HEK293T (cell line): ENCODE results near the gene CADM3.

ENCODE experiments used
- CTCF ChIA-PET: fragments of 350-600 bp; formaldehyde crosslinking; extraction: SDS; loops from one replicate; lab custom pipeline; 2021; ENCODE audit warnings: antibody characterized with exemption, inconsistent platforms; lab: Yijun Ruan, JAX
- POLR2A ChIA-PET: fragments of 350-600 bp; formaldehyde crosslinking; extraction: SDS; loops from one replicate; lab custom pipeline; 2020; ENCODE audit warnings: antibody characterized with exemption, inconsistent platforms; lab: Yijun Ruan, JAX
- DNase-seq: peaks from one replicate; pipeline ENCODE4 v3.0.0; 2012; ENCODE audit warnings: mixed read lengths; ENCODE audit errors: extremely low spot score
- ARNT ChIP-seq: fragments of 450-650 bp; IDR thresholded peaks from 2 replicates; pipeline ENCODE4 v1.6.1; 2017; ENCODE audit warnings: mild to moderate bottlenecking
- BHLHE40 ChIP-seq: fragments of 450-650 bp; IDR thresholded peaks from 2 replicates; pipeline ENCODE4 v1.6.1; 2016; ENCODE audit warnings: mild to moderate bottlenecking, moderate library complexity, borderline replicate concordance
- CTBP1 ChIP-seq: fragments of 450-650 bp; IDR thresholded peaks from 2 replicates; pipeline ENCODE4 v1.6.1; 2016; ENCODE audit warnings: borderline replicate concordance
- ELF4 ChIP-seq: fragments of 450-650 bp; IDR thresholded peaks from 2 replicates; pipeline ENCODE4 v1.6.1; 2017; ENCODE audit warnings: antibody characterized with exemption
- FOXA1 ChIP-seq: fragments of 450-650 bp; IDR thresholded peaks from 2 replicates; pipeline ENCODE4 v1.6.1; 2016; ENCODE audit warnings: mild to moderate bottlenecking
- FOXK2 ChIP-seq: fragments of 450-650 bp; IDR thresholded peaks from 2 replicates; pipeline ENCODE4 v1.6.1; 2016; ENCODE audit warnings: mild to moderate bottlenecking
- FOXM1 ChIP-seq: fragments of 450-650 bp; IDR thresholded peaks from 2 replicates; pipeline ENCODE4 v1.6.1; 2017; ENCODE audit warnings: mild to moderate bottlenecking, borderline replicate concordance
- HDGF ChIP-seq: fragments of 450-650 bp; IDR thresholded peaks from 2 replicates; pipeline ENCODE4 v1.6.1; 2017; ENCODE audit warnings: antibody characterized with exemption, borderline replicate concordance
- L3MBTL2 ChIP-seq: fragments of 450-650 bp; conservative IDR thresholded peaks from 2 replicates; pipeline ENCODE4 v1.6.1; 2016; ENCODE audit warnings: mild to moderate bottlenecking
- LEF1 ChIP-seq: fragments of 450-650 bp; IDR thresholded peaks from 2 replicates; pipeline ENCODE4 v1.6.1; 2017; ENCODE audit warnings: mild to moderate bottlenecking, borderline replicate concordance
- NFRKB ChIP-seq: fragments of 450-650 bp; IDR thresholded peaks from 2 replicates; pipeline ENCODE4 v1.6.1; 2016; ENCODE audit warnings: mild to moderate bottlenecking, moderate library complexity
- SP1 ChIP-seq: fragments of 450-650 bp; IDR thresholded peaks from 2 replicates; pipeline ENCODE4 v1.6.1; 2017
- SUZ12 ChIP-seq: fragments of 450-650 bp; IDR thresholded peaks from 2 replicates; pipeline ENCODE4 v1.6.1; 2016; ENCODE audit warnings: mild to moderate bottlenecking
- TARDBP ChIP-seq: fragments of 450-650 bp; IDR thresholded peaks from 2 replicates; pipeline ENCODE4 v1.6.1; 2016
- ZNF384 ChIP-seq: fragments of 450-650 bp; IDR thresholded peaks from 2 replicates; pipeline ENCODE4 v1.6.1; 2016
- TF ChIP-seq, protein P1 (sequence below): fragments of 450-650 bp; IDR thresholded peaks from 2 replicates; pipeline ENCODE4 v1.6.1; 2016

The CADM3 gene

DNA sequence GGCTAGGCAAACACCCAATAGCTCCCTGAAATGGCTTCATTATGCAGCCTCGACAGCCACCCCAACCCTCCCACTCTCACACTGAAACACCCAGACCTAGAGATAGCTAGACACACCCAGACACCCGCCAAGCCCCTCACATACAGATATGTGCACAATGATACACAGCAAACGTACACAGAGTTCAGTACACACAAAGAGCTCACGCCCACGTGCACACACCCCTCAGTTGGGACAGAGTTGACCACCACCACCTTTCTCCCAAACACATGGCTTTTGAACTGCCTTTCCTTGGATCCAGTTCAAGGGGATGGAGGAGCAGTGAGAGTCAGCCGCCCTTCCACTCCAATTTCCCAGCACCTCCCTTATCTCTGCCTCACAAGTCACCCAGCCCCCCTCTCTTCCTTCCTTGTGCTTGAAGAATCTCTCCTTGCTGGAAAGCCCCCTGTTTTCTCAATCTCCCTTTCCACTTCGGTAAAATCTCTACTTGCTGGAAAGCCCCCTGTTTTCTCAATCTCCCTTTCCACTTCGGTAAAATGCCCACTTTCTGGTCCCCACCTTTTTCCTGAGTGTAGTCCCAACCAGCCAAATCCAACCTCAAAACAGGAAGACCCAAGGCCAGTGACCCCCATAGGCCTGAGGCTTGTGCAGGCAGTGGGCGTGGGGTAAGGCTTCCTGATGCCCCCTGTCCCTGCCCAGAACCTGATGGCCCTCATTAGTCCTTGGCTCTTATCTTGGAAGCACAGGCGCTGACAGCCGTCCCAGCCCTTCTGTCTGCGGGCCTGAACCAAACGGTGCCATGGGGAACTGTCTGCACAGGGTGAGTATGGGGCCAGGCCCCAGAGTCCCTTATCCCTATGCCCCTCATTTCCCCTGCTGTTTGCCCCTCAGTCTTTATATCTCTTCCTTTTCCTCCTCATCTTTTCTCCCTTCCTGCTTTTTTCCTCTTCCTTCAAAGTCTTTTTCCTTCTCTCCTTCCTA, 33.0 kb downstream of the CADM3 start, which contains the start of gene ACKR1:
ACKR1 (plus strand) TSS at position 715 of the 981 bp plus-strand sequence; CDS start at position 800, 85 bp downstream.
- ChIA-PET POLR2A (no interaction called here), CTCF (no interaction called here)
- no peak for DNase-seq

DNA sequence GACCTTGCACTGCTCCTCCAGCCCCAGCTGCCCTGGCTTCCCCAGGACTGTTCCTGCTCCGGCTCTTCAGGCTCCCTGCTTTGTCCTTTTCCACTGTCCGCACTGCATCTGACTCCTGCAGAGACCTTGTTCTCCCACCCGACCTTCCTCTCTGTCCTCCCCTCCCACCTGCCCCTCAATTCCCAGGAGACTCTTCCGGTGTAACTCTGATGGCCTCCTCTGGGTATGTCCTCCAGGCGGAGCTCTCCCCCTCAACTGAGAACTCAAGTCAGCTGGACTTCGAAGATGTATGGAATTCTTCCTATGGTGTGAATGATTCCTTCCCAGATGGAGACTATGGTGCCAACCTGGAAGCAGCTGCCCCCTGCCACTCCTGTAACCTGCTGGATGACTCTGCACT, 33.8 kb downstream of the CADM3 start:
- TF ChIP-seq CTBP1, result no peak
- TF ChIP-seq, protein P1, sequence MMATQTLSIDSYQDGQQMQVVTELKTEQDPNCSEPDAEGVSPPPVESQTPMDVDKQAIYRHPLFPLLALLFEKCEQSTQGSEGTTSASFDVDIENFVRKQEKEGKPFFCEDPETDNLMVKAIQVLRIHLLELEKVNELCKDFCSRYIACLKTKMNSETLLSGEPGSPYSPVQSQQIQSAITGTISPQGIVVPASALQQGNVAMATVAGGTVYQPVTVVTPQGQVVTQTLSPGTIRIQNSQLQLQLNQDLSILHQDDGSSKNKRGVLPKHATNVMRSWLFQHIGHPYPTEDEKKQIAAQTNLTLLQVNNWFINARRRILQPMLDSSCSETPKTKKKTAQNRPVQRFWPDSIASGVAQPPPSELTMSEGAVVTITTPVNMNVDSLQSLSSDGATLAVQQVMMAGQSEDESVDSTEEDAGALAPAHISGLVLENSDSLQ, result no peak
- no peak for TF ChIP-seq HDGF
- TF ChIP-seq ELF4, result no peak
- no peak for TF ChIP-seq SUZ12
- no peak for TF ChIP-seq FOXM1
- TF ChIP-seq FOXK2, result no peak
- TF ChIP-seq ARNT, result no peak
- TF ChIP-seq ZNF384, result no peak
- TF ChIP-seq NFRKB, result no peak
- TF ChIP-seq L3MBTL2, result no peak
- TF ChIP-seq SP1, result no peak
- TF ChIP-seq LEF1, result no peak
- TF ChIP-seq BHLHE40, result no peak
- DNase-seq, result no peak
- ChIA-PET CTCF (no interaction called here), POLR2A (no interaction called here)

More for the DNA sequence above, 33.0 kb downstream of the CADM3 start, which contains the start of gene ACKR1:
- TF ChIP-seq BHLHE40, result no peak
- no peak for TF ChIP-seq HDGF
- no peak for TF ChIP-seq SUZ12
- no peak for TF ChIP-seq FOXK2
- TF ChIP-seq L3MBTL2, result no peak
- no peak for TF ChIP-seq TARDBP
- TF ChIP-seq SP1, result no peak
- no peak for TF ChIP-seq FOXM1
- TF ChIP-seq FOXA1, result no peak
- no peak for TF ChIP-seq ZNF384
- TF ChIP-seq ELF4, result no peak
- no peak for TF ChIP-seq NFRKB
- no peak for TF ChIP-seq CTBP1
- no peak for TF ChIP-seq ARNT

DNA sequence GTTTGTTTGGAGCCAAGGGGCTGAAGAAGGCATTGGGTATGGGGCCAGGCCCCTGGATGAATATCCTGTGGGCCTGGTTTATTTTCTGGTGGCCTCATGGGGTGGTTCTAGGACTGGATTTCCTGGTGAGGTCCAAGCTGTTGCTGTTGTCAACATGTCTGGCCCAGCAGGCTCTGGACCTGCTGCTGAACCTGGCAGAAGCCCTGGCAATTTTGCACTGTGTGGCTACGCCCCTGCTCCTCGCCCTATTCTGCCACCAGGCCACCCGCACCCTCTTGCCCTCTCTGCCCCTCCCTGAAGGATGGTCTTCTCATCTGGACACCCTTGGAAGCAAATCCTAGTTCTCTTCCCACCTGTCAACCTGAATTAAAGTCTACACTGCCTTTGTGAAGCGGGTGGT, 34.7 kb downstream of the CADM3 start:
- TF ChIP-seq ELF4 (no peak), LEF1 (no peak), SP1 (no peak), CTBP1 (no peak), BHLHE40 (no peak), FOXM1 (no peak), TARDBP (no peak), ARNT (no peak), SUZ12 (no peak), L3MBTL2 (no peak), FOXK2 (no peak), ZNF384 (no peak), NFRKB (no peak), FOXA1 (no peak), HDGF (no peak)
- TF ChIP-seq, protein P1, result no peak
- ChIA-PET POLR2A (no interaction called here), CTCF (no interaction called here)
- DNase-seq, result no peak

DNA sequence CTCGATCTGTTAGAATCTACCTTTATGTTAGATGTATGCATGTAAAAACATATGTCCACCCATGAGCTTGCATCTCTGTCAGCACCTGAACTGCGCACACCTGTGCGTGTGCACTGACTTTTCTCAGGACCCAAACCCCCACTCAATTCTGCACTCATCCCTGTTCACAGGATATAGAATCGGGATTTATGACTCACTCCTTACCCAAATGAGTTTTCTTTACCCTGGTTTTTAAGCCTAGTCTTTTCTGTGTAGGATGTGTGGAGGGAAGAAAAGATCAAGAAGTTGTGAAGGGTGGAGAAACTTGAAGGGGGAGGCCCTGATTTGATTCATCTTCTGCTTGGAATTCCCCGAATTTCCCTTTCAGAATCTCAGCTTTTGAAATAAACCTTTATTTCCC, 35.7 kb downstream of the CADM3 start:
- TF ChIP-seq FOXA1 (no peak), ZNF384 (no peak), L3MBTL2 (no peak), LEF1 (no peak), HDGF (no peak), ELF4 (no peak), SP1 (no peak), TARDBP (no peak), CTBP1 (no peak), FOXK2 (no peak), ARNT (no peak), FOXM1 (no peak), BHLHE40 (no peak), SUZ12 (no peak), NFRKB (no peak)
- TF ChIP-seq, protein P1, result no peak
- ChIA-PET POLR2A (no interaction called here), CTCF (no interaction called here)
- DNase-seq, result no peak

DNA sequence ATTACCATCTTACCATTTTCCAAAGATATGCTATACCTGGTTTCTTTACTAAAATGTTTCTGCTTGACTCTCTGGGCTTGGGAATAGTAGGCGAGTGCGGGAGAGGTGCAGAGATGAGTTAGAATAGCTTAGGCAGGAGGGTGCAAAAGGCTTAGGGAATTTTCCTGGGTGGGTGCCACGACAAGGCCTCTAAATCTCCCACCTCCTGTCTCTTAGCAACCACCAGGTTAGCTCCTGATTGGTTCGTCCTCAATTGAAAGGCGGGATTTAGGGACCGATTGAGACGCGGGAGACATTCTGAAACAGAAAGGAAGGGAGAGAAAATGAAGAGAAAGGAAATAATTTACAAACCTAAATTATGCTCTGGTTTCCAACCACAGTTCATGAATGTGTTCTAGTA, 36.4 kb downstream of the CADM3 start:
- no peak for DNase-seq
- ChIA-PET POLR2A (no interaction called here), CTCF (interaction anchor here (0.6 to 1.2 kb wide), 2 partner anchors 13 to 78 kb away, joined by 3 to 4 read pairs; no protein-coding TSS in a partner anchor)
- no peak for TF ChIP-seq NFRKB
- no peak for TF ChIP-seq FOXA1
- TF ChIP-seq FOXM1, result no peak
- no peak for TF ChIP-seq L3MBTL2
- no peak for TF ChIP-seq CTBP1
- no peak for TF ChIP-seq ELF4
- no peak for TF ChIP-seq SP1
- no peak for TF ChIP-seq ARNT
- TF ChIP-seq LEF1, result no peak
- TF ChIP-seq, protein P1, result no peak
- no peak for TF ChIP-seq TARDBP
- TF ChIP-seq HDGF, result no peak
- TF ChIP-seq SUZ12, result no peak
- no peak for TF ChIP-seq FOXK2
- TF ChIP-seq ZNF384, result no peak
- no peak for TF ChIP-seq BHLHE40
